OCI-LY3 (cell line): ENCODE measurements around the gene NRG2.

Source experiments
- H2AFZ ChIP-seq: fragments of 200-600, 300-600 bp; shearing (Covaris generic); 2 replicates; pipeline ENCODE4 v1.6.0; 2014; ENCODE audit warnings: antibody characterized with exemption, low read depth, low read length
- H3K27ac ChIP-seq: fragments of 200-600, 300-600 bp; sonication (generic); 2 replicates; pipeline ENCODE4 v1.5.1; 2014; ENCODE audit warnings: mild to moderate bottlenecking, low read length, moderate library complexity, mixed read lengths
- H3K27me3 ChIP-seq: fragments of 200-600, 300-600 bp; sonication (generic); 2 replicates; pipeline ENCODE4 v1.6.1; 2014; ENCODE audit warnings: low read depth, low read length, mixed read lengths
- H3K36me3 ChIP-seq: fragments of 200-600, 300-600 bp; sonication (generic); replicated peaks from 2 replicates; pipeline ENCODE3; 2014; ENCODE audit warnings: low read depth, low read length, mixed read lengths
- H3K4me1 ChIP-seq: fragments of 300-600, 200-600 bp; sonication (generic); 2 replicates; pipeline ENCODE4 v1.6.1; 2014; ENCODE audit warnings: low read length, mixed read lengths
- H3K4me2 ChIP-seq: fragments of 200-600, 300-600 bp; sonication (generic); 2 replicates; pipeline ENCODE4 v1.6.1; 2014; ENCODE audit warnings: low read length, mixed read lengths
- H3K4me3 ChIP-seq: fragments of 300-600, 200-600 bp; sonication (generic); 2 replicates; pipeline ENCODE4 v1.5.1; 2014; ENCODE audit warnings: antibody characterized with exemption, mild to moderate bottlenecking, low read length, moderate library complexity
- H3K79me2 ChIP-seq: fragments of 300-600, 200-600 bp; shearing (Covaris generic); 2 replicates; pipeline ENCODE4 v1.6.1; 2014; ENCODE audit warnings: mild to moderate bottlenecking, low read length, mixed read lengths
- H3K9ac ChIP-seq: fragments of 300-600, 200-600 bp; shearing (Covaris generic); 2 replicates; pipeline ENCODE4 v1.6.0; 2014; ENCODE audit warnings: mild to moderate bottlenecking, low read length, moderate library complexity
- H3K9me3 ChIP-seq: fragments of 200-600, 300-600 bp; shearing (Covaris generic); 2 replicates; pipeline ENCODE4 v1.6.1; 2014; ENCODE audit warnings: low read length, mixed read lengths; ENCODE audit not compliant: insufficient read depth
- H4K20me1 ChIP-seq: fragments of 200-600, 300-600 bp; sonication (generic); 2 replicates; pipeline ENCODE4 v1.6.1; 2016; ENCODE audit warnings: low read length, mixed read lengths; ENCODE audit not compliant: insufficient read depth
- CTCF ChIP-seq: fragments of 200-600, 300-600 bp; sonication (generic); IDR thresholded peaks from 2 replicates; pipeline ENCODE4 v1.5.1; 2014; ENCODE audit warnings: antibody characterized with exemption, low read length, low read depth
- EZH2phosphoT487 ChIP-seq: fragments of 200-600 bp; shearing (Covaris generic); IDR thresholded peaks from 2 replicates; pipeline ENCODE4 v1.6.1; 2018; ENCODE audit warnings: antibody characterized with exemption, mixed run types, low read depth

Gene NRG2

GRCh38 chr5:140024928-140025327 is 18.2 kb downstream of the NRG2 start:
- Histone ChIP-seq H3K4me3 (no peak overlapping the region), H2AFZ (no peak overlapping the region), H3K36me3 (no peaks in the 10 kb centered on the region), H3K27me3 (peaks cover 14% of the 10 kb centered on the region; the same call in 1 of the 2 replicates), H3K9me3 (no peaks in the 10 kb centered on the region), H3K79me2 (no peaks in the 10 kb centered on the region), H4K20me1 (no peaks in the 10 kb centered on the region), H3K9ac (no peak overlapping the region), H3K4me1 (no peaks in the 10 kb centered on the region), H3K4me2 (no peak overlapping the region), H3K27ac (no peak overlapping the region)
- TF ChIP-seq CTCF, result no peak
- no peak for TF ChIP-seq EZH2phosphoT487

DNA sequence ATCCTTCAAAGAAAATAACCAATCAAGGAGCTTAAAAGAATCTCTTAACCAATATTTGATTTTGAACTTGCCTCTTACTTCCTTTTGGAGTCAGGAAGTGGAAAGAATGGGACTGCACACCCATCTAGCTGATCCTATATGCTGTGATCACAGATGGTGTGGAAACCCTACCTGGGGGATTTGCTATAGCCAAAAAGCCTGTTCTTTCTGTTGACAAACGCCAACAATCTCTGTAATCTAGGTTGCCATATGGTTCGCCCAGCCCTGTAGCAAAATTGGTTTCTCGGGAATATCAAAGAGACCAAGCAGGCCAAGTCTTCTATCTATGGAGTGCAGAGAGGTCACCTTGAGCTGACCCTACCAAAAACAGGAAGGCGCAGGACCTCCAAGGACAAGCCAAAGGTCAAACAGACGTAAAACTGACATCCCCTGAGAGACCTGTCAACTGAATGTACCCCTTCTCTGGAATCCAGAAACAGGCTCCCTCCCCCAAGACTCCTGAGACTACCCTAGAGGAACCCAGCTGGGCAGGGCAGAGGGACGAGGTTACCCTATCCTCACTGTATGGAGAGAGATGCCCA is 19.4 kb downstream of the NRG2 start:
- no peak overlapping the region for H3K27ac ChIP-seq
- no peak overlapping the region for H3K4me3 ChIP-seq
- H2AFZ ChIP-seq, result no peak overlapping the region
- no peaks in the 10 kb centered on the region for H3K9me3 ChIP-seq
- TF ChIP-seq EZH2phosphoT487 (no peak), CTCF (no peak)
- no peaks in the 10 kb centered on the region for H3K36me3 ChIP-seq
- H3K27me3 ChIP-seq, result peaks cover 14% of the 10 kb centered on the region; the same call in 1 of the 2 replicates
- H3K9ac ChIP-seq, result no peak overlapping the region
- no peaks in the 10 kb centered on the region for H3K4me1 ChIP-seq
- no peaks in the 10 kb centered on the region for H3K79me2 ChIP-seq
- no peak overlapping the region for H3K4me2 ChIP-seq
- no peaks in the 10 kb centered on the region for H4K20me1 ChIP-seq

GRCh38 chr5:140020601-140021177 is 22.4 kb downstream of the NRG2 start:
- H3K9me3 ChIP-seq, result no peaks in the 10 kb centered on the region
- no peak for TF ChIP-seq EZH2phosphoT487
- TF ChIP-seq CTCF, result no peak
- no peak overlapping the region for H3K9ac ChIP-seq
- no peaks in the 10 kb centered on the region for H3K79me2 ChIP-seq
- H3K27ac ChIP-seq, result no peak overlapping the region
- no peak overlapping the region for H3K4me2 ChIP-seq
- no peak overlapping the region for H2AFZ ChIP-seq
- H3K4me3 ChIP-seq, result no peak overlapping the region
- H3K36me3 ChIP-seq, result no peaks in the 10 kb centered on the region
- peaks cover 14% of the 10 kb centered on the region; the same call in 1 of the 2 replicates for H3K27me3 ChIP-seq
- H4K20me1 ChIP-seq, result no peaks in the 10 kb centered on the region
- no peaks in the 10 kb centered on the region for H3K4me1 ChIP-seq

DNA sequence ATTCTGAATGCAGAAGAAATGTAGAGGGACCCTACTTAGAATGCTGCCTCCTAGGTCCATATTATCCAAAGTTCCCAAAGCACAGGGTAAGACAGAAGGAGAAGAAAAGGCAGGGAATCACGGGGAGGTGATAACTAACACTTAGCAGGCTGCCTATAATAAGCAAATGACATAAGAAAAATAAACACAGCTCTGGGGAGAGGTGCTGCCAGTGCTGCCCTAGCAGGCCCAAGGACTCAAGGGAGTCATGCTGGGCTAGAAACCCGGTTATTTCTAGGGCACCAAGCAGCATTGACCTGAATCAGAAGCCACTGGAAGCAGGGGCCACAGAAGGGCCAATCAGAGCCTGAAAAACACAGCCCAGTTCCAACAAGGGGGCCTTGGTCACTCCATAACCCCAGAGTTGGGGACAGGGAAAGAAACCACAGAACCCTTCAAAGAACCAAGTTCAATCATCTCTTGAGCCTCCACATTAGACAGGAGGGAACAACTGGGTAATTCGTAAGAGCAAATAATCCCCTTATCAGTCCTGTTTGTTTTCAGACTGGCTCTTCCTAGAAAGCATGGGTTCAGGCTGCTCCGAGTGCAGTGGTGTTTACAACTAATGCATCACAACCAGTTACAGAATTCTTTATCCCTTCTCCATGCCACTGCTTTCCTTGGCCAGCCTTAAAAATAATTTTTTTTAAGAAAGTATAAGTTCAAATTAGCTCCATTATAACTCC is 24.0 kb downstream of the NRG2 start:
- Histone ChIP-seq H3K36me3 (no peaks in the 10 kb centered on the region), H3K4me1 (no peaks in the 10 kb centered on the region), H3K79me2 (no peaks in the 10 kb centered on the region), H3K27me3 (peaks cover 14% of the 10 kb centered on the region; the same call in 1 of the 2 replicates), H3K4me3 (no peak overlapping the region), H3K9ac (no peak overlapping the region), H3K27ac (no peak overlapping the region), H3K4me2 (no peak overlapping the region), H2AFZ (no peak overlapping the region), H3K9me3 (no peaks in the 10 kb centered on the region), H4K20me1 (no peaks in the 10 kb centered on the region)
- TF ChIP-seq EZH2phosphoT487 (no peak), CTCF (no peak)
